ENCODE results near the gene SEC61A1.

- no peak for TF ChIP-seq EZH2 (IDR thresholded peaks at IDR 0.05; ENCODE audit: low read depth)
- TF ChIP-seq CTCF (conservative IDR thresholded peaks at IDR 0.05), result no peak
Observed at GRCh38 chr3:128053614-128054013, 1.4 kb downstream of the SEC61A1 start.
